Fibroblast of lung (primary cell): ENCODE data around the gene ASXL2. TPM values are rescaled to one million over a fixed set of nuclear protein-coding genes. Genes with fewer than 3 reads are reported as not detected.

Experiments
- DNase-seq, 2 donors: peaks; one replicate each; pipeline versions ENCODE4 v3.0.0 to v3.0.0-alpha.2; 2010; ENCODE audit warnings: low read depth in 2 of 2
- H2AFZ ChIP-seq: 2 replicates; pipeline ENCODE4 v1.5.1; 2012; ENCODE audit warnings: low read length, control low read depth, inconsistent platforms
- H3K27ac ChIP-seq: 2 replicates; pipeline ENCODE4 v1.5.1; 2011; ENCODE audit warnings: low read length, control low read depth; ENCODE audit not compliant: insufficient read depth
- H3K27me3 ChIP-seq: 2 replicates; pipeline ENCODE4 v1.5.1; 2011; ENCODE audit warnings: mild to moderate bottlenecking, low read length; ENCODE audit not compliant: control insufficient read depth, insufficient read depth
- H3K36me3 ChIP-seq: 2 replicates; pipeline ENCODE4 v1.5.1; 2011; ENCODE audit warnings: low read length; ENCODE audit not compliant: control insufficient read depth, insufficient read depth
- H3K4me1 ChIP-seq: 2 replicates; pipeline ENCODE4 v1.5.1; 2011; ENCODE audit warnings: low read length; ENCODE audit not compliant: control insufficient read depth, insufficient read depth; ENCODE audit errors: extremely low read depth
- H3K4me2 ChIP-seq: 2 replicates; pipeline ENCODE4 v1.5.1; 2011; ENCODE audit warnings: low read length, control low read depth; ENCODE audit not compliant: insufficient read depth; ENCODE audit errors: extremely low read depth
- H3K4me3 ChIP-seq, 4 experiments: fragments of 200-600 bp in 1 of 4; sonication (generic) in 1 of 4; replicated peaks in 1 of 4; 2 replicates each; pipeline ENCODE4 v1.5.1; 2011 to 2016; ENCODE audit warnings: low read length in 4 of 4, low read depth in 3 of 4, mild to moderate bottlenecking in 3 of 4, control low read depth in 2 of 4, inconsistent platforms in 1 of 4, mixed read lengths in 1 of 4; ENCODE audit not compliant: insufficient read depth in 1 of 4; ENCODE audit errors: control extremely low read depth in 1 of 4
- H3K79me2 ChIP-seq: 2 replicates; pipeline ENCODE4 v1.5.1; 2012; ENCODE audit warnings: mild to moderate bottlenecking, low read length, inconsistent platforms; ENCODE audit not compliant: control insufficient read depth, insufficient read depth
- H3K9ac ChIP-seq: 2 replicates; pipeline ENCODE4 v1.5.1; 2011; ENCODE audit warnings: mild to moderate bottlenecking, low read length, control low read depth; ENCODE audit not compliant: insufficient read depth
- H3K9me3 ChIP-seq: 2 replicates; pipeline ENCODE4 v1.5.1; 2012; ENCODE audit warnings: low read depth, low read length; ENCODE audit not compliant: control insufficient read depth, insufficient read depth
- H4K20me1 ChIP-seq: 2 replicates; pipeline ENCODE4 v1.5.1; 2011; ENCODE audit warnings: low read length; ENCODE audit not compliant: control insufficient read depth, insufficient read depth; ENCODE audit errors: extremely low read depth
- CTCF ChIP-seq, 2 donors: IDR thresholded peaks in 1 of 2; conservative IDR thresholded peaks in 1 of 2; 1 replicate in 1 of 2; 2 replicates in 1 of 2; pipeline ENCODE4 v1.5.1; 2011 to 2012; ENCODE audit warnings: low read length in 2 of 2, control low read depth in 1 of 2, inconsistent platforms in 1 of 2, low read depth in 1 of 2, mild to moderate bottlenecking in 1 of 2
- EZH2 ChIP-seq: IDR thresholded peaks from 2 replicates; pipeline ENCODE4 v1.5.1; 2012; ENCODE audit warnings: low read length, control low read depth, mild to moderate bottlenecking; ENCODE audit errors: missing control alignments
- polyA plus RNA-seq, 2 donors: library from polyadenylated mRNA; depleted of rRNA in 1 of 2; stranded (reverse) in 1 of 2; unstranded in 1 of 2; fragments of >200 nt; gene quantifications; 2 replicates each; pipeline ENCODE4 v1.2.1, GENCODE V29; 2011 to 2012; ENCODE audit warnings: missing spikeins in 1 of 2
- total RNA-seq: library from RNA; depleted of rRNA; stranded (reverse); fragments of >200 nt; gene quantifications from 2 replicates; pipeline ENCODE4 v1.2.1, GENCODE V29; 2014

The ASXL2 gene
- total and polyA plus RNA-seq, 2 donors (not counting 1 experiment from before 2014, with no cell fraction given), result 5.9 to 16.6 TPM

GRCh38 chr2:25698752-25699151 lies 179.5 kb downstream of the ASXL2 start:
- H3K4me1 ChIP-seq, result no peaks in the 10 kb centered on the region
- H3K27ac ChIP-seq, result no peak overlapping the region
- H3K27me3 ChIP-seq, result peaks cover 12% of the 10 kb centered on the region
- H4K20me1 ChIP-seq, result no peaks in the 10 kb centered on the region
- H3K36me3 ChIP-seq, result no peaks in the 10 kb centered on the region
- H3K79me2 ChIP-seq, result no peaks in the 10 kb centered on the region
- H2AFZ ChIP-seq, result no peak overlapping the region
- DNase-seq, result peak in 1 of 2 donors; percentile 64
- no peak overlapping the region for H3K4me3 ChIP-seq
- H3K4me2 ChIP-seq, result no peak overlapping the region
- no peaks in the 10 kb centered on the region for H3K9me3 ChIP-seq
- TF ChIP-seq CTCF (conservative IDR thresholded peaks at IDR 0.05 in 1 of 2, IDR thresholded peaks at IDR 0.05 in 1 of 2; ENCODE audit: low read depth in 1 of 2, low read length in 2 of 2) (no peak), EZH2 (no peak)
- no peak overlapping the region for H3K9ac ChIP-seq

GRCh38 chr2:25697559-25698341 lies 180.5 kb downstream of the ASXL2 start:
- Histone ChIP-seq H3K79me2 (no peaks in the 10 kb centered on the region), H3K27me3 (peaks cover 12% of the 10 kb centered on the region), H3K9me3 (no peaks in the 10 kb centered on the region), H3K9ac (no peak overlapping the region), H3K4me2 (peak overlapping the region; percentile 11), H3K4me1 (no peaks in the 10 kb centered on the region), H4K20me1 (no peaks in the 10 kb centered on the region), H2AFZ (peak overlapping the region; percentile 59), H3K4me3 (peak overlapping the region in 2 of 4 experiments; percentile 4 to 8), H3K27ac (no peak overlapping the region), H3K36me3 (no peaks in the 10 kb centered on the region)
- DNase-seq, result peak in 1 of 2 donors; percentile 21
- no peak for TF ChIP-seq EZH2
- no peak for TF ChIP-seq CTCF (conservative IDR thresholded peaks at IDR 0.05 in 1 of 2, IDR thresholded peaks at IDR 0.05 in 1 of 2; ENCODE audit: low read depth in 1 of 2, low read length in 2 of 2)

- TF ChIP-seq CTCF (conservative IDR thresholded peaks at IDR 0.05 in 1 of 2, IDR thresholded peaks at IDR 0.05 in 1 of 2; ENCODE audit: low read depth in 1 of 2, low read length in 2 of 2), result no peak
Observed at GRCh38 chr2:25692737-25693445, 185.4 kb downstream of the ASXL2 start.

More at GRCh38 chr2:25692737-25693445, 185.4 kb downstream of the ASXL2 start:
- Histone ChIP-seq H4K20me1 (no peaks in the 10 kb centered on the region), H3K36me3 (no peaks in the 10 kb centered on the region), H3K4me3 (no peak overlapping the region), H3K27me3 (peaks cover 8% of the 10 kb centered on the region), H3K4me1 (no peaks in the 10 kb centered on the region), H2AFZ (no peak overlapping the region), H3K9me3 (no peaks in the 10 kb centered on the region), H3K79me2 (no peaks in the 10 kb centered on the region), H3K4me2 (no peak overlapping the region), H3K9ac (no peak overlapping the region), H3K27ac (no peak overlapping the region)
- DNase-seq, result no peak
